ENCODE measurements around the gene ATG101.

Gene ATG101

DNA sequence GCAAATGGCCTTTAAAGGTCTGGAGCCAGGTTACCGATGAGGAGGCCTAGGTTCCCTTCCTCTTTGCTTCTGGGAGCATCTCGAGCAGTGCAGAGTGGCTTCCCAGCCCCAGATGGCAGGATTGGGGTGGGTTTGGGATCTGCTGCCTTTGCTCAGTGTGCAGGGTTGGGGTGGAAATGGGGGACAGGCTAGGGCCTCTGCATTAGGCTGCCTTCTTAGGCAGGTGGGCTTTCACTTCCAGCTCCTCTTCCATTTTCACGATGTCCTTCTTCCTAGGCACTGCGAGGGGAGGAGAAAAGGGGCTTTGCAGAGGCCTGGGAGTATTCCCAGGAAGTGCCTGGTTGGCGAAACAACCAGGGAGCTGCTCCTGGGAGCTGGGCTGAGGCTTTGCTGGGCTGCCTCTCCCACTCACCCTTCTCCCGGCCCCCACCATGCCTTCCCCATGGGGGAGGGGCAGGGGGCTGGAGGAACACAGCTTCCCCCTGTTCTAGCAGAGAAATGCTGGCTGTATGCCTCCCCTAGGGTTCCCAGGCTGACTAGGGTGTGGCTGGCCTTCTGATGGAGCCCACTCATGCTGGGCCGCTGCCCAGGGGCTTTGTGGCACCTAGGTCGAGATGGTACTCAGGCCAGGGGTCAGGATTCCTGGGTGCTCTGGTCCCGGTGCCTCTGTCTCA lies 16.1 kb upstream of the ATG101 start:
- H3K9me3 ChIP-seq (ENCODE audit: control insufficient read depth, insufficient read depth, low read depth, low read length), result no peaks in the 10 kb centered on the region
- peaks cover 22% of the 10 kb centered on the region for H3K4me1 ChIP-seq (ENCODE audit: control insufficient read depth, insufficient read depth, low read length)
- no peak overlapping the region for H3K4me3 ChIP-seq (ENCODE audit: low read depth, low read length)
- no peak overlapping the region for H3K27ac ChIP-seq (ENCODE audit: low read depth, low read length)
- peaks cover 40% of the 10 kb centered on the region for H3K27me3 ChIP-seq (ENCODE audit: control insufficient read depth, insufficient read depth, low read length)
- peaks cover 30% of the 10 kb centered on the region for H3K36me3 ChIP-seq (ENCODE audit: control insufficient read depth, insufficient read depth, low read length)
- no peak overlapping the region for H3K9ac ChIP-seq (ENCODE audit: low read length)

DNA sequence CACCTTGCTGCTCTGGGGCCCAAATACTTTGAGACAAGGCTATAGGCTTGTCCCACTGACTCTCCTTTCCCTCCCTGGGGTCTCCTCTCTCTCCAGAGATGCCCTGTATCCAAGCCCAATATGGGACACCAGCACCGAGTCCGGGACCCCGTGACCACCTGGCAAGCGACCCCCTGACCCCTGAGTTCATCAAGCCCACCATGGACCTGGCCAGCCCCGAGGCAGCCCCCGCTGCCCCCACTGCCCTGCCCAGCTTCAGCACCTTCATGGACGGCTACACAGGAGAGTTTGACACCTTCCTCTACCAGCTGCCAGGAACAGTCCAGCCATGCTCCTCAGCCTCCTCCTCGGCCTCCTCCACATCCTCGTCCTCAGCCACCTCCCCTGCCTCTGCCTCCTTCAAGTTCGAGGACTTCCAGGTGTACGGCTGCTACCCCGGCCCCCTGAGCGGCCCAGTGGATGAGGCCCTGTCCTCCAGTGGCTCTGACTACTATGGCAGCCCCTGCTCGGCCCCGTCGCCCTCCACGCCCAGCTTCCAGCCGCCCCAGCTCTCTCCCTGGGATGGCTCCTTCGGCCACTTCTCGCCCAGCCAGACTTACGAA lies 15.4 kb upstream of the ATG101 start:
- H3K9ac ChIP-seq (ENCODE audit: low read length), result no peak overlapping the region
- H3K27ac ChIP-seq (ENCODE audit: low read depth, low read length), result no peak overlapping the region
- peaks cover 22% of the 10 kb centered on the region for H3K4me1 ChIP-seq (ENCODE audit: control insufficient read depth, insufficient read depth, low read length)
- H3K4me3 ChIP-seq (ENCODE audit: low read depth, low read length), result no peak overlapping the region
- peaks cover 33% of the 10 kb centered on the region for H3K27me3 ChIP-seq (ENCODE audit: control insufficient read depth, insufficient read depth, low read length)
- H3K9me3 ChIP-seq (ENCODE audit: control insufficient read depth, insufficient read depth, low read depth, low read length), result no peaks in the 10 kb centered on the region
- H3K36me3 ChIP-seq (ENCODE audit: control insufficient read depth, insufficient read depth, low read length), result peaks cover 36% of the 10 kb centered on the region

DNA sequence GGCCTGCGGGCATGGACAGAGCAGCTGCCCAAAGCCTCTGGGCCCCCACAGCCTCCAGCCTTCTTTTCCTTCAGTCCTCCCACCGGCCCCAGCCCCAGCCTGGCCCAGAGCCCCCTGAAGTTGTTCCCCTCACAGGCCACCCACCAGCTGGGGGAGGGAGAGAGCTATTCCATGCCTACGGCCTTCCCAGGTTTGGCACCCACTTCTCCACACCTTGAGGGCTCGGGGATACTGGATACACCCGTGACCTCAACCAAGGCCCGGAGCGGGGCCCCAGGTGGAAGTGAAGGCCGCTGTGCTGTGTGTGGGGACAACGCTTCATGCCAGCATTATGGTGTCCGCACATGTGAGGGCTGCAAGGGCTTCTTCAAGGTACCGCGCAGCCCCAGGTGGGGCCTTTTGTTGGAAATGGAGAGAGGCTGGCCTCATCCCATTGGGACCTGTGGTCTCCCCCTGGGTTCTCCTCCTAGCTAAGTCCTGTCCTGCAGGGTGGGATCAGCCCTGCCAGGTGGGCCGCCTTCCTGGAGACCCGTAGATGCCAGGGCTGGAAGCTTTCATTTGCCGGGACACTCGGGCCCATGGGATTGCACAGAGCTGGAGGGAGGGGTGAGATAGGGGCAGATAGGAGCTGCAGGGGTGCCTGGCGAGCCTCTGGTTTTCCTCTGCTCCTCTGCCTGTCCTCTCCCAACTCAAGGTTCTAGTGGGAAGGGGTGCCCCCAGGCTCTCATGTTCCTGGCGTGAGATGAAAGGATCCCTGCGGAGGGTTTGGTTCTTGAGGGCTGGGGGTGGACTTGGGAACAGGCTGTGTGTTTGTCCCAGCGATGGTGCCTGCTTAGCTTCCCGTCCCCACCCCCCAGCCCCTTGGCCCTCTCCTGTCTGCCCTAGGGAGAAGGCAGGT lies 14.7 kb upstream of the ATG101 start:
- Histone ChIP-seq H3K4me1 (ENCODE audit: control insufficient read depth, insufficient read depth, low read length) (peaks cover 18% of the 10 kb centered on the region), H3K9me3 (ENCODE audit: control insufficient read depth, insufficient read depth, low read depth, low read length) (no peaks in the 10 kb centered on the region), H3K4me3 (ENCODE audit: low read depth, low read length) (no peak overlapping the region), H3K36me3 (ENCODE audit: control insufficient read depth, insufficient read depth, low read length) (peaks cover 36% of the 10 kb centered on the region), H3K27ac (ENCODE audit: low read depth, low read length) (no peak overlapping the region), H3K27me3 (ENCODE audit: control insufficient read depth, insufficient read depth, low read length) (peaks cover 26% of the 10 kb centered on the region), H3K9ac (ENCODE audit: low read length) (no peak overlapping the region)

DNA sequence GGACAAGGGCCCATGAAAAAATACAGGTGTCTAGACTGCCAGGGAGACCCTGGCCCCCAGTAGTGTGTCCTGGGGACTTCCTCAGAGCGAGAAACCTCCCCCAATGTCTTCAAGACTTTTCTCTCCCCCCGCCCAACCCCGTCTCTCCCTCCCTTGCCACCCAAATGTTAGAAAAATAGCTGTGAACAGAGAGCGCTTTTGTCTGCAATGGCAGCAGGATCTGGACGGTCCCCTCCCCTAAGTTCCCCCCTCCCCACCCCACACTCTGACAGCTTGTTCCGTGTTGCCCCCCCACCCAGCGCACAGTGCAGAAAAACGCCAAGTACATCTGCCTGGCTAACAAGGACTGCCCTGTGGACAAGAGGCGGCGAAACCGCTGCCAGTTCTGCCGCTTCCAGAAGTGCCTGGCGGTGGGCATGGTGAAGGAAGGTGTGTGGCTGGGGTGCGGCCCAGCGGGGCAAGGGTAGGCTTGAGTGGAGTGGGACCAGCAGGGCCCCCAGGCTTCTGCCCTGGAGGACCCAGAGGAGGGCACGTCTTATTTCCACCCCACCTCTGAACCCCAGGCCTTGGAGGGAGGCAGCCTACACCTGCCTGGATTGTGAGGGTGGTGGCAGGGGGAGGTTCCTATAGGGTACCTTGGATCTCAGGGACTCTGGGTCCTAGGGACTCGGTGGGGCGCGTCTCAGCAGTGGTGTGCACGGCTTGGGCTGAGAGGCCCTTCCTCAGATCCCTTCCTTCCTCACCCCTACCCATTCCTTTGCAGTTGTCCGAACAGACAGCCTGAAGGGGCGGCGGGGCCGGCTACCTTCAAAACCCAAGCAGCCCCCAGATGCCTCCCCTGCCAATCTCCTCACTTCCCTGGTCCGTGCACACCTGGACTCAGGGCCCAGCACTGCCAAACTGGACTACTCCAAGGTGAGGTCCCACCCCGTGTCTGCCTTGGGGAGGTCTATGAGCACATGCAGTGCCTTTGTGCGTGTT lies 13.8 kb upstream of the ATG101 start:
- Histone ChIP-seq H3K4me3 (ENCODE audit: low read depth, low read length) (no peak overlapping the region), H3K9ac (ENCODE audit: low read length) (no peak overlapping the region), H3K36me3 (ENCODE audit: control insufficient read depth, insufficient read depth, low read length) (peaks cover 36% of the 10 kb centered on the region), H3K27ac (ENCODE audit: low read depth, low read length) (no peak overlapping the region), H3K4me1 (ENCODE audit: control insufficient read depth, insufficient read depth, low read length) (peaks cover 12% of the 10 kb centered on the region), H3K27me3 (ENCODE audit: control insufficient read depth, insufficient read depth, low read length) (peaks cover 20% of the 10 kb centered on the region), H3K9me3 (ENCODE audit: control insufficient read depth, insufficient read depth, low read depth, low read length) (no peaks in the 10 kb centered on the region)

DNA sequence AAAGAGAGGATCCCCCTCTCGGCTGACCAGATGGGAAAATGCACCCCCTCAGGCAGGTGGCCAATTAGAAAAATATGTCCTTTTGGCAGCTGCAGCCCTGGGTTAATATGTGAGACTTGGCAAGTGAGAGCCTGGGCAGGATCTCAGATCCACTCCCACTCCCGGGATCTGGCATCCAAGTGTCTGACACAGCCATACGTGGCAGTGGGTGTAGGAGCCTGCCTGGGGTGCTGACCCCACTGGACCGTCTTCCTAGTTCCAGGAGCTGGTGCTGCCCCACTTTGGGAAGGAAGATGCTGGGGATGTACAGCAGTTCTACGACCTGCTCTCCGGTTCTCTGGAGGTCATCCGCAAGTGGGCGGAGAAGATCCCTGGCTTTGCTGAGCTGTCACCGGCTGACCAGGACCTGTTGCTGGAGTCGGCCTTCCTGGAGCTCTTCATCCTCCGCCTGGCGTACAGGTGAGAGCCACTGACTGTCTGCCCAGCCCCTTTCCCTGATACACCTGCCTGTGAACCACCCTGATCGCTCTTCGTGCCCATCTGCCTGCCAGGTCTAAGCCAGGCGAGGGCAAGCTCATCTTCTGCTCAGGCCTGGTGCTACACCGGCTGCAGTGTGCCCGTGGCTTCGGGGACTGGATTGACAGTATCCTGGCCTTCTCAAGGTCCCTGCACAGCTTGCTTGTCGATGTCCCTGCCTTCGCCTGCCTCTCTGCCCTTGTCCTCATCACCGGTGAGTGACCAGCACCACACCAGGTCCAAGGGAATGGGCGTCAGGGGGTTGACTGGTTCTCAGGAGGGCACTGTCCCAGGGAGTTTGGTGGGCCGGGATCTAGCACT lies 12.8 kb upstream of the ATG101 start:
- Histone ChIP-seq H3K4me1 (ENCODE audit: control insufficient read depth, insufficient read depth, low read length) (peaks cover 8% of the 10 kb centered on the region), H3K36me3 (ENCODE audit: control insufficient read depth, insufficient read depth, low read length) (peaks cover 36% of the 10 kb centered on the region), H3K27ac (ENCODE audit: low read depth, low read length) (no peak overlapping the region), H3K9me3 (ENCODE audit: control insufficient read depth, insufficient read depth, low read depth, low read length) (no peaks in the 10 kb centered on the region), H3K27me3 (ENCODE audit: control insufficient read depth, insufficient read depth, low read length) (peaks cover 12% of the 10 kb centered on the region), H3K9ac (ENCODE audit: low read length) (no peak overlapping the region), H3K4me3 (ENCODE audit: low read depth, low read length) (no peak overlapping the region)

DNA sequence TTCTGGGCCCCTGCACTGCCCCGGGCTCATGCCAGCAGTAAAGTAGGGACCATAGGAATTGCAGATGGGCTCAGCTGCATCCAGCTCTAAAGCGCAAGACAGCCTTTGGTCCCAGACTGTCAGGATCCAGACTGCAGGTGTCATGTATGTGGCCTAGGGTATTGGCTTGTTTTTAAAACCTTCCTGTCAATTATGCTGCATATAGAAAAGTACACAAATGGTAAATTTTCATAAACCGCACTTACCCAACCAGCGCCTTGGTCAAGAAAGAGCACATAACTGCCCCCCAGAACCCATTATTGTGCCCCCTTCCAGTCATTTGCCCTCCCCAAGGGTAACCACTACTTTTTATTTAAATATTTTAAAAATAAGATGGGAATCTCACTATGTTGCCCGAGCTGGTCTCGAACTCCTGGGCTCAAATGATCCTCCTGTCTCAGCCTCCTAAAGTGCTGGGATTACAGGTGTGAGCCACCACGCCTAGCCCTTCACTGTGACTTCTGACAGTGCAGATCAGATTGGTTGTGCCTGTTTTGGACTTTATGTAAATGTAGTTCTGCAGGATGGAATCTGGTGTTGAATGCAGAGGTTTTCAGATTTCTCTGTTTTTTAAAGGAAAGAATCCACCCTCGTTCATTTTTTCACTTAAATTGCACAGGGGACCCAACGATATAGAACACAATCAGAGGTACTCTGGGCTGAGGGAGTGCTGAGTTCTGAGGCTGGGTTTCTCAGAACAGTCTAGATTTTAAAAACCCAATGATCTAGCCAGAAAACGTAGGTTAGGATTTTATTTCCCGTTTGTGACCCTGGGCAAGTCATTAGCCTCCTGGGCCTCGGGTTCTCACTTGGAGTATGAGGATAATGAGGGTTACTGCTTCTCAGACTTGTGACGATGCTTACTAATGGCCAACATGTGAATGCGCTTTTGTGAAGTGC lies 11.9 kb upstream of the ATG101 start:
- Histone ChIP-seq H3K4me3 (ENCODE audit: low read depth, low read length) (no peak overlapping the region), H3K27ac (ENCODE audit: low read depth, low read length) (no peak overlapping the region), H3K36me3 (ENCODE audit: control insufficient read depth, insufficient read depth, low read length) (peaks cover 36% of the 10 kb centered on the region), H3K9me3 (ENCODE audit: control insufficient read depth, insufficient read depth, low read depth, low read length) (no peaks in the 10 kb centered on the region), H3K4me1 (ENCODE audit: control insufficient read depth, insufficient read depth, low read length) (no peaks in the 10 kb centered on the region), H3K9ac (ENCODE audit: low read length) (no peak overlapping the region), H3K27me3 (ENCODE audit: control insufficient read depth, insufficient read depth, low read length) (peaks cover 3% of the 10 kb centered on the region)

DNA sequence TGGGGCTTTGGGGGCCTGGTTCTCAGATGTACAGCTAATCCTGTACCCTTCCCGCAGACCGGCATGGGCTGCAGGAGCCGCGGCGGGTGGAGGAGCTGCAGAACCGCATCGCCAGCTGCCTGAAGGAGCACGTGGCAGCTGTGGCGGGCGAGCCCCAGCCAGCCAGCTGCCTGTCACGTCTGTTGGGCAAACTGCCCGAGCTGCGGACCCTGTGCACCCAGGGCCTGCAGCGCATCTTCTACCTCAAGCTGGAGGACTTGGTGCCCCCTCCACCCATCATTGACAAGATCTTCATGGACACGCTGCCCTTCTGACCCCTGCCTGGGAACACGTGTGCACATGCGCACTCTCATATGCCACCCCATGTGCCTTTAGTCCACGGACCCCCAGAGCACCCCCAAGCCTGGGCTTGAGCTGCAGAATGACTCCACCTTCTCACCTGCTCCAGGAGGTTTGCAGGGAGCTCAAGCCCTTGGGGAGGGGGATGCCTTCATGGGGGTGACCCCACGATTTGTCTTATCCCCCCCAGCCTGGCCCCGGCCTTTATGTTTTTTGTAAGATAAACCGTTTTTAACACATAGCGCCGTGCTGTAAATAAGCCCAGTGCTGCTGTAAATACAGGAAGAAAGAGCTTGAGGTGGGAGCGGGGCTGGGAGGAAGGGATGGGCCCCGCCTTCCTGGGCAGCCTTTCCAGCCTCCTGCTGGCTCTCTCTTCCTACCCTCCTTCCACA lies 11.0 kb upstream of the ATG101 start:
- Histone ChIP-seq H3K4me3 (ENCODE audit: low read depth, low read length) (no peak overlapping the region), H3K36me3 (ENCODE audit: control insufficient read depth, insufficient read depth, low read length) (peaks cover 36% of the 10 kb centered on the region), H3K4me1 (ENCODE audit: control insufficient read depth, insufficient read depth, low read length) (no peaks in the 10 kb centered on the region), H3K9ac (ENCODE audit: low read length) (no peak overlapping the region), H3K27me3 (ENCODE audit: control insufficient read depth, insufficient read depth, low read length) (no peaks in the 10 kb centered on the region), H3K27ac (ENCODE audit: low read depth, low read length) (no peak overlapping the region), H3K9me3 (ENCODE audit: control insufficient read depth, insufficient read depth, low read depth, low read length) (no peaks in the 10 kb centered on the region)

DNA sequence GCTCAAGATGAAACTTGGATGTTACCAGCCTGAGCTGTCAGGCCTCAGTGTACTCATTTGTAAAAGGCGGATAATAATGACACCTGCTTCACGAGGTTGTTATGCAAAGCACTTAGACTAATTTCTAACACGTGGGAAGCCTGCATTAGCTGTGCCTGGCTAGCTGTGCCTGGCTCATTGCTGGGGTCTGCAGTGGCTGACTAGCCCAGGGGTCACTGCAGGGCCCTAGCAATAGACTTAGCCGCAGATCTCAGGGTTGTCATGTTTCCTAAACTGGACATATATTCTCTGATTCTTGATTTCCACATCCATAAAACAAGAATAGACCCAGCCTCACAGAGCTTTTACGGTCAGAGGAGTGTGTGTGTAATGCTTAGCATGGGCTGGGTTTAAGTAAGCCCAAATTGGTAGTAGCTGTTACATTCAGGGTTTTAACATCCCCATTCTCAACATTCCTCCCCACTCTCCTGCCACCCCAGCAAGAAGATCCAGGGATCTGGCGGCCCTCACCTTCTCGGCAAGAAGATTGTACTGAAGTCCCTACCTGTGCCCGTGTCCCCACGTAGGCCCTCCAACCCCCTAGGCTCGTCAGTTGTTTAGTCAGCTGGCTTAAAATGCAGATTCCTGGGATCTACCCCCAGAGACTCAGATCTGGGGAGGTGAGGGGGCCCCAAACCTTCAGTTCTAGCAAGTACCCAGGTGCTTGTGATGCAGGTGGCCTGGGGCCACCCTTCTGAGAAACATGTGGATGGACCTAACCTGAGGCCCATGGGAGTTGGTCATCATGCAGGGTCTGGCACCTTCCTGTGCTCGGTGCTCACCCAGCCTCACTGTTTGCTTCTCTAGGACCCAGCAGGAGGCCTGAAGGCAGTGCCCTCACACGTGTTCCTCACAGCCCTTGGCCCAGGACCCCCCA lies 9.9 kb upstream of the ATG101 start:
- Histone ChIP-seq H3K9ac (ENCODE audit: low read length) (no peak overlapping the region), H3K9me3 (ENCODE audit: control insufficient read depth, insufficient read depth, low read depth, low read length) (no peaks in the 10 kb centered on the region), H3K27ac (ENCODE audit: low read depth, low read length) (no peak overlapping the region), H3K27me3 (ENCODE audit: control insufficient read depth, insufficient read depth, low read length) (no peaks in the 10 kb centered on the region), H3K36me3 (ENCODE audit: control insufficient read depth, insufficient read depth, low read length) (peaks cover 27% of the 10 kb centered on the region), H3K4me3 (ENCODE audit: low read depth, low read length) (no peak overlapping the region), H3K4me1 (ENCODE audit: control insufficient read depth, insufficient read depth, low read length) (no peaks in the 10 kb centered on the region)

All from HUES6 (cell line).